Hepatocyte (in vitro differentiated cells): ENCODE measurements around the gene METTL23. TPM values are rescaled to one million over a fixed set of nuclear protein-coding genes. Genes with fewer than 3 reads are reported as not detected.

Experiments used
- DNase-seq: peaks from one replicate; pipeline ENCODE4 v3.0.0-alpha.2; 2016; ENCODE audit warnings: low spot score
- H2AFZ ChIP-seq: fragments of 200-600 bp; sonication (generic); 2 replicates; pipeline ENCODE4 v1.6.0; 2016; ENCODE audit warnings: antibody characterized with exemption, mild to moderate bottlenecking
- H3K27ac ChIP-seq: fragments of 200-600 bp; sonication (generic); 2 replicates; pipeline ENCODE4 v1.5.1; 2016; ENCODE audit warnings: mild to moderate bottlenecking
- H3K27me3 ChIP-seq: fragments of 200-600 bp; sonication (generic); 2 replicates; pipeline ENCODE4 v1.6.1; 2016
- H3K36me3 ChIP-seq: fragments of 200-600 bp; sonication (generic); replicated peaks from 2 replicates; pipeline ENCODE4 v1.5.1; 2016; ENCODE audit warnings: low read depth; ENCODE audit not compliant: insufficient read depth
- H3K4me1 ChIP-seq: fragments of 200-600 bp; sonication (generic); 2 replicates; pipeline ENCODE4 v1.5.1; 2016; ENCODE audit warnings: mild to moderate bottlenecking, moderate library complexity; ENCODE audit not compliant: insufficient read depth
- H3K4me2 ChIP-seq: fragments of 200-600 bp; sonication (generic); 2 replicates; pipeline ENCODE4 v1.6.0; 2016
- H3K4me3 ChIP-seq: fragments of 200-600 bp; sonication (generic); 2 replicates; pipeline ENCODE4 v1.5.1; 2016; ENCODE audit warnings: mild to moderate bottlenecking
- H3K79me2 ChIP-seq: fragments of 200-600 bp; sonication (generic); 2 replicates; pipeline ENCODE4 v1.6.0; 2017; ENCODE audit warnings: mild to moderate bottlenecking
- H3K9me2 ChIP-seq: fragments of 200-600 bp; sonication (generic); replicated peaks from 2 replicates; pipeline ENCODE4 v1.6.0; 2017; ENCODE audit warnings: mild to moderate bottlenecking; ENCODE audit not compliant: insufficient read depth
- H3K9me3 ChIP-seq: fragments of 200-600 bp; sonication (generic); 2 replicates; pipeline ENCODE4 v1.5.1; 2016; ENCODE audit warnings: low read depth, mild to moderate bottlenecking
- H4K20me1 ChIP-seq: fragments of 200-600 bp; sonication (generic); 2 replicates; pipeline ENCODE4 v1.6.0; 2016; ENCODE audit warnings: mild to moderate bottlenecking; ENCODE audit not compliant: insufficient read depth, poor library complexity, severe bottlenecking
- EZH2 ChIP-seq: fragments of 200-600 bp; sonication (generic); IDR thresholded peaks from 2 replicates; pipeline ENCODE4 v1.6.1; 2016; ENCODE audit warnings: antibody characterized with exemption, mild to moderate bottlenecking, borderline replicate concordance
- EZH2phosphoT487 ChIP-seq: fragments of 200-600 bp; sonication (generic); IDR thresholded peaks from one replicate; pipeline ENCODE4 v1.6.1; 2018; ENCODE audit warnings: antibody characterized with exemption, mild to moderate bottlenecking, low read depth, moderate library complexity; ENCODE audit not compliant: unreplicated experiment, severe bottlenecking
- WGBS: methylation state at CpG from one replicate; pipeline ENCODE4 v1.1.6; 2016; ENCODE audit warnings: low lambda C conversion rate; ENCODE audit errors: missing lambda C conversion rate; 5-methylcytosine and 5-hydroxymethylcytosine counted together
- polyA plus RNA-seq: library from polyadenylated mRNA; unstranded; fragments of >200 nt; fragmentation: Nextera tagmentation; extraction: Ambion mirVana; gene quantifications from 2 replicates; pipeline ENCODE4 v1.2.1, GENCODE V29; 2016
- total RNA-seq: library from RNA; depleted of rRNA; stranded (reverse); fragments of >200 nt; gene quantifications from 2 replicates; pipeline ENCODE4 v1.2.3, GENCODE V29; 2014
- TF ChIP-seq, protein P1 (sequence below): fragments of 200-600 bp; sonication (generic); IDR thresholded peaks from 2 replicates; pipeline ENCODE4 v1.5.1; 2016; ENCODE audit warnings: antibody characterized with exemption, mild to moderate bottlenecking; ENCODE audit not compliant: poor library complexity

Gene METTL23
- total and polyA plus RNA-seq, 2 experiments from 2014 or later = 36.6 to 56.5 TPM

DNA sequence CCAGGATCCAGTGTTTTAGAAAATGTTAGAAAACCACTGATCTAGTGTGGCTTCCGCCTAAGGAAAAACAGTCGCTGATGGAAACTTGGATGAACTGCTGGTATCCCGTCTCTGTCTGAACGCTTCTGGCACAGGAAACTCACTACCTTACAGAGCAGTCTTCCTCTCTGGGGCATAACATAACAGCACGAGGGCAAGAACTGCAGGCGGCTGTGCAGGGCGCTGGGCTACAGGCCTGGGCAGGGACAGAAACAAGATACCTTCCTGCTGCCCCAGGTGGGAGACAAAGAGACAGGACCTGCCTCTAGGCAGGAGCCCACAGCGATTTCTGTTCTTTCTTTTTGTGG lies 26.4 kb upstream of the METTL23 start:
- Histone ChIP-seq H3K79me2 (peaks cover 81% of the 10 kb centered on the region), H3K9me3 (no peaks in the 10 kb centered on the region), H3K4me1 (peaks cover 39% of the 10 kb centered on the region), H2AFZ (no peak overlapping the region), H3K9me2 (no peaks in the 10 kb centered on the region), H3K4me2 (peak overlapping the region; percentile 63), H3K36me3 (no peaks in the 10 kb centered on the region), H3K27ac (peak overlapping the region; percentile 77), H3K4me3 (no peak overlapping the region), H4K20me1 (peaks cover 15% of the 10 kb centered on the region), H3K27me3 (no peaks in the 10 kb centered on the region)
- no peak for DNase-seq
- WGBS = 83% methylated on average over 8 of the region's 8 CpGs
- TF ChIP-seq, protein P1, sequence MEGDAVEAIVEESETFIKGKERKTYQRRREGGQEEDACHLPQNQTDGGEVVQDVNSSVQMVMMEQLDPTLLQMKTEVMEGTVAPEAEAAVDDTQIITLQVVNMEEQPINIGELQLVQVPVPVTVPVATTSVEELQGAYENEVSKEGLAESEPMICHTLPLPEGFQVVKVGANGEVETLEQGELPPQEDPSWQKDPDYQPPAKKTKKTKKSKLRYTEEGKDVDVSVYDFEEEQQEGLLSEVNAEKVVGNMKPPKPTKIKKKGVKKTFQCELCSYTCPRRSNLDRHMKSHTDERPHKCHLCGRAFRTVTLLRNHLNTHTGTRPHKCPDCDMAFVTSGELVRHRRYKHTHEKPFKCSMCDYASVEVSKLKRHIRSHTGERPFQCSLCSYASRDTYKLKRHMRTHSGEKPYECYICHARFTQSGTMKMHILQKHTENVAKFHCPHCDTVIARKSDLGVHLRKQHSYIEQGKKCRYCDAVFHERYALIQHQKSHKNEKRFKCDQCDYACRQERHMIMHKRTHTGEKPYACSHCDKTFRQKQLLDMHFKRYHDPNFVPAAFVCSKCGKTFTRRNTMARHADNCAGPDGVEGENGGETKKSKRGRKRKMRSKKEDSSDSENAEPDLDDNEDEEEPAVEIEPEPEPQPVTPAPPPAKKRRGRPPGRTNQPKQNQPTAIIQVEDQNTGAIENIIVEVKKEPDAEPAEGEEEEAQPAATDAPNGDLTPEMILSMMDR = no peak
- TF ChIP-seq EZH2 (no peak), EZH2phosphoT487 (no peak)

DNA sequence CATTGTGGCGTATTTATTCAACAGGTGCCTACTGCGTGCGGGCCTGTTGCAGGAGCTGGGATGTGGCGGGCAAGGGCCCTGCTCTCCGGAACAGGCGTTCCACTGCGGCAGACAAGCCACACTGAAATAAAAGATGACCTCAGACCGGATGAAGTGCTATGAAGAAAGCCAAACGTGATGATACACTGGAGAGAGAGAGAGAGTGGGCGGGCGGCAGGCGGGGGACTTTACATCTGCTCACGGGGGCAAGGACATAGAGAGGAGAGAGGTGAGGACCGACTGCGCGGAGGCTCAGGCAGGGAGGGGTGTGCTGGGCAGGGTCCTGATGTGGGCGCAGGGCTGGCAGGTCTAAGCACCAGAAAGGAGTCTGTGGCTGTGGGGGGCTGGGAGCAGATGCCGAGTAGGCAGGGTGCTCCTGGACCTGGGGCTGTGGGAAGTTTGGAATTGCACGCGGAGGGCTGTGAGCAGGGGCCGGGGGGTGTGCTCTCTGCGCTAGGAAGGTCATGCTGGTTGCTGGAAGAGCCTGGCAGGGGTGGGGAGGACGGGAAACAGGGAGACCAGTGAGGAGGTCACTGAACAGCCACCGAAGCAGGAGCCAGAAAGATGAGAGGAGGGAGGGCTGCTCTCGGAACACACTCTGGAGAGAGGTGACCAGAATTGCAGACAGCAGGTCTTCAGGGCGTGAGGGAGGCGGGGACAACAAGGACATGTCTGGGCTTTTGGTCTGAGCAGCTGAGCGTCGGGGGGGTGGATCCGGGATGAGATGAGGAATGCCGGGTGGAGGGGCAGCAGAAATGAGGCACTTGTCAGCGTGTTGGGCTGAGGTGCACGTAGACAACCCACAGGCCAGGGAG lies 25.8 kb upstream of the METTL23 start:
- H3K79me2 ChIP-seq = peaks cover 82% of the 10 kb centered on the region
- H2AFZ ChIP-seq = no peak overlapping the region
- peaks cover 39% of the 10 kb centered on the region for H3K4me1 ChIP-seq
- H4K20me1 ChIP-seq = peaks cover 15% of the 10 kb centered on the region
- H3K4me3 ChIP-seq = no peak overlapping the region
- no peaks in the 10 kb centered on the region for H3K9me3 ChIP-seq
- H3K4me2 ChIP-seq = peak overlapping the region; percentile 63
- H3K27ac ChIP-seq = peak overlapping the region; percentile 77
- H3K36me3 ChIP-seq = no peaks in the 10 kb centered on the region
- H3K9me2 ChIP-seq = no peaks in the 10 kb centered on the region
- WGBS = 51% methylated on average over 32 of the region's 33 CpGs
- peak; percentile 50 for DNase-seq
- no peaks in the 10 kb centered on the region for H3K27me3 ChIP-seq
- no peak for TF ChIP-seq EZH2
- TF ChIP-seq EZH2phosphoT487 = no peak
- TF ChIP-seq, protein P1 = no peak

DNA sequence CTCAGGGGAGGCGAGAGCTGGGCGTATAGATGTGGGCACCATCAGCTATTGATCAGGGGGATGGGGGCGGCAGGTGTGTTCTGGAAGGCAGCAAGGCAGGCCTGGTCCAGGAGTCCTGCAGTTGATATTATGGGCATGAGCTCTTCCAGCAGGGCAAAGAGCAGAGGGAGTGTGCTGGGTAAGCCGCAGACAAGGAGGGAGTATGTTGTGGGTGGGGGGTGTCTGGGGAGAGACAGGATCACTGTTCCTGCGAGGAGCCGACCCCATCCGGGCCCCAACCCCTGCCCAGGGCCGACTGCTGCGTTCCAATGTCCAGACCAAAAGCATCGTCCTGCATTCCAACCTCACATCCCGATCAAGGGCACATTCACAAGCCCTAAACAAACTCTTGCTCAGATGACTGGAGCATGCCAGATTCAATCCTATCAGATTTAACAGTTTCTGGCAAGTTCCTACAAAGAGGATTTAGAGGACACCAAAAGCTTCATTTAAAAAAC lies 25.1 kb upstream of the METTL23 start:
- Histone ChIP-seq H3K4me2 (peak overlapping the region; percentile 63), H4K20me1 (peaks cover 15% of the 10 kb centered on the region), H3K4me3 (no peak overlapping the region), H3K27ac (peak overlapping the region; percentile 77), H3K9me2 (no peaks in the 10 kb centered on the region), H3K4me1 (peaks cover 39% of the 10 kb centered on the region), H3K27me3 (no peaks in the 10 kb centered on the region), H3K36me3 (no peaks in the 10 kb centered on the region), H3K9me3 (no peaks in the 10 kb centered on the region), H3K79me2 (peaks cover 79% of the 10 kb centered on the region), H2AFZ (no peak overlapping the region)
- 38% methylated on average over 11 of the region's 11 CpGs for WGBS
- no peak for TF ChIP-seq EZH2phosphoT487
- TF ChIP-seq EZH2 = no peak
- TF ChIP-seq, protein P1 = no peak
- DNase-seq = no peak
